Tibial nerve (tissue), 4 donors: ENCODE measurements around the gene DDA1. TPM values are rescaled to one million over a fixed set of nuclear protein-coding genes. Genes with fewer than 3 reads are reported as not detected.

Experiments
- DNase-seq, 2 donors: peaks; one replicate each; pipeline ENCODE4 v3.0.0-alpha.2; 2019; ENCODE audit warnings: low spot score in 2 of 2
- H3K27ac ChIP-seq, 4 donors: fragments of 200-600 bp; sonication (generic) in 3 of 4; one replicate each; pipeline ENCODE4 v1.5.1; 2017 to 2019; ENCODE audit warnings: mild to moderate bottlenecking in 1 of 4
- H3K27me3 ChIP-seq, 2 donors: fragments of 200-600 bp; sonication (generic) in 1 of 2; one replicate each; pipeline versions ENCODE4 v1.5.1 to v1.6.0; 2017 to 2019
- H3K36me3 ChIP-seq, 3 donors: fragments of 200-600 bp; sonication (generic); one replicate each; pipeline ENCODE4 v1.5.1; 2018 to 2019
- H3K4me1 ChIP-seq, 4 donors: fragments of 200-600 bp; sonication (generic) in 3 of 4; one replicate each; pipeline ENCODE4 v1.5.1; 2017 to 2019
- H3K4me3 ChIP-seq, 4 donors: fragments of 200-600 bp; sonication (generic) in 3 of 4; one replicate each; pipeline ENCODE4 v1.5.1; 2017 to 2019; ENCODE audit warnings: mild to moderate bottlenecking in 1 of 4, moderate library complexity in 1 of 4
- H3K9me3 ChIP-seq, 4 donors: fragments of 200-600 bp; sonication (generic) in 3 of 4; one replicate each; pipeline ENCODE4 v1.5.1; 2017 to 2019
- CTCF ChIP-seq, 5 experiments: fragments of 200-600 bp in 3 of 5; fragments of 450-650 bp in 2 of 5; sonication (generic) in 3 of 5; IDR thresholded peaks; one replicate each; pipeline ENCODE4 v1.5.1; 2016 to 2019; ENCODE audit warnings: antibody characterized with exemption in 5 of 5, mild to moderate bottlenecking in 3 of 5, moderate library complexity in 2 of 5
- EP300 ChIP-seq, 2 donors: sonication (generic); formaldehyde crosslinking; IDR thresholded peaks; one replicate each; pipeline ENCODE4 v1.6.1; 2017; ENCODE audit warnings: antibody characterized with exemption in 2 of 2, mild to moderate bottlenecking in 1 of 2
- POLR2A ChIP-seq, 2 donors: fragments of 450-650 bp; IDR thresholded peaks; one replicate each; pipeline ENCODE4 v1.6.1; 2017; ENCODE audit warnings: antibody characterized with exemption in 2 of 2, mild to moderate bottlenecking in 2 of 2, moderate library complexity in 2 of 2
- WGBS, 2 donors: methylation state at CpG; one replicate each; pipeline ENCODE4 v1.1.5; 2018; 5-methylcytosine and 5-hydroxymethylcytosine counted together
- total RNA-seq, 4 donors: library from RNA; depleted of rRNA; stranded (reverse); fragments of >200 nt; gene quantifications; one replicate each; pipeline ENCODE4 v1.1.0, GENCODE V29; 2016

Gene DDA1
- 10 to 100 TPM in 1 of 4 donors, 1 to 10 TPM in 3; 5.7 to 14.7 (median 7.8) TPM for total RNA-seq

- Histone ChIP-seq H3K27ac (peak within 1 kb of the TSS; percentile 43 to 92 (median 89)), H3K36me3 (peaks cover 0 to 25% (median 0%) of the 10 kb centered on the region in 3 donors), H3K27me3 (no peaks in the 10 kb centered on the region), H3K9me3 (no peaks in the 10 kb centered on the region), H3K4me3 (peak within 1 kb of the TSS; percentile 67 to 91 (median 79)), H3K4me1 (peaks cover 0 to 63% (median 30%) of the 10 kb centered on the region in 4 donors)
- DNase-seq = peak; percentile 99 to 100
- 0 to 2% methylated on average over 31 to 32 of the region's 46 CpGs for WGBS, 2 donors
- TF ChIP-seq CTCF (IDR thresholded peaks at IDR 0.05) = peak in 1 of 5 experiments; percentile 38
- peak; percentile 27 to 62 for TF ChIP-seq POLR2A (IDR thresholded peaks at IDR 0.05)
- peak; percentile 69 to 87 for TF ChIP-seq EP300 (IDR thresholded peaks at IDR 0.05)
Measured at GRCh38 chr19:17309198-17309964, at the start of gene DDA1. DDA1 (plus strand) TSS chr19:17309563; CDS start chr19:17309655, 92 bp downstream.

- H3K4me1 ChIP-seq = peaks cover 0 to 2% (median 0%) of the 10 kb centered on the region in 4 donors
- no peak for TF ChIP-seq EP300 (IDR thresholded peaks at IDR 0.05)
- no peaks in the 10 kb centered on the region for H3K27me3 ChIP-seq
- H3K27ac ChIP-seq = no peak overlapping the region
- peaks cover 0 to 16% (median 0%) of the 10 kb centered on the region in 4 donors for H3K9me3 ChIP-seq
- 67% methylated on average over 1 of the region's 1 CpG; no CpG with 5 or more reads in 1 of the 2 donors for WGBS, 2 donors
- no peak for DNase-seq
- no peak overlapping the region for H3K4me3 ChIP-seq
- no peaks in the 10 kb centered on the region for H3K36me3 ChIP-seq
Measured at GRCh38 chr19:17259934-17260333, 49.4 kb upstream of the DDA1 start.

DNA sequence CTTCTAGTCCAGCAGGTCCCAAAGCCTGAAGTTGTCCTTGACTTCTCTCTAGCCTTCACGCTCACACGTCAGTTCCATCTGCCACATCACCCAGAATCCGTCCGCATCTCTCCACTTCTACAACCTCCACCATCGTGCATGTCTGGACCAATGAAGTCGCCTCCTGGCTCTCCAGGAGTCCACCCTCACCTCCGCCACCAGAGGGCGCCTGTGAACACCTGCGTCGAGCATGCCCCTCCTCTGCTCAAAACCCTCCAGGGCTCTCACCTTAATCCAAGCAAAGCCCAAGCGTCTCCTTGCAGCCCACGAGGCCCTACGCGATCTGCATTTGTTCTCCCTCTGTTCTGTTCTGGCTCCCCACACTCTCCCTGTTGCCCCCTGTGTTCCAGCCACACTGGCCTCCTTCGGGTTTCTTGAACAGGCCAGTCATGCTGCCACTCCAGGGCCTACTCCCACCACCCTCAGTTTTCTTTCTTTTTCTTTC, 48.5 kb upstream of the DDA1 start:
- H3K4me3 ChIP-seq = no peak overlapping the region
- peaks cover 0 to 16% (median 0%) of the 10 kb centered on the region in 4 donors for H3K9me3 ChIP-seq
- TF ChIP-seq EP300 (IDR thresholded peaks at IDR 0.05) (no peak), CTCF (IDR thresholded peaks at IDR 0.05) (peak; percentile 77 to 87 (median 80))
- no peaks in the 10 kb centered on the region for H3K36me3 ChIP-seq
- WGBS, 2 donors = 25% methylated on average over 15 of the region's 15 CpGs
- peaks cover 0 to 2% (median 0%) of the 10 kb centered on the region in 4 donors for H3K4me1 ChIP-seq
- no peaks in the 10 kb centered on the region for H3K27me3 ChIP-seq
- H3K27ac ChIP-seq = no peak overlapping the region
- peak; percentile 43 to 64 for DNase-seq

GRCh38 chr19:17262557-17262956, 46.8 kb upstream of the DDA1 start:
- TF ChIP-seq POLR2A (IDR thresholded peaks at IDR 0.05) = no peak
- no peak for TF ChIP-seq CTCF (IDR thresholded peaks at IDR 0.05)
- TF ChIP-seq EP300 (IDR thresholded peaks at IDR 0.05) = no peak
- WGBS, 2 donors = 60 to 68% methylated on average over 14 to 16 of the region's 16 CpGs
- H3K27ac ChIP-seq = no peak overlapping the region
- peak overlapping the region in 1 of 4 donors; percentile 4 for H3K4me3 ChIP-seq
- no peaks in the 10 kb centered on the region for H3K27me3 ChIP-seq
- peaks cover 0 to 7% (median 0%) of the 10 kb centered on the region in 4 donors for H3K4me1 ChIP-seq
- H3K36me3 ChIP-seq = no peaks in the 10 kb centered on the region
- no peak for DNase-seq
- peaks cover 0 to 16% (median 0%) of the 10 kb centered on the region in 4 donors for H3K9me3 ChIP-seq

DNA sequence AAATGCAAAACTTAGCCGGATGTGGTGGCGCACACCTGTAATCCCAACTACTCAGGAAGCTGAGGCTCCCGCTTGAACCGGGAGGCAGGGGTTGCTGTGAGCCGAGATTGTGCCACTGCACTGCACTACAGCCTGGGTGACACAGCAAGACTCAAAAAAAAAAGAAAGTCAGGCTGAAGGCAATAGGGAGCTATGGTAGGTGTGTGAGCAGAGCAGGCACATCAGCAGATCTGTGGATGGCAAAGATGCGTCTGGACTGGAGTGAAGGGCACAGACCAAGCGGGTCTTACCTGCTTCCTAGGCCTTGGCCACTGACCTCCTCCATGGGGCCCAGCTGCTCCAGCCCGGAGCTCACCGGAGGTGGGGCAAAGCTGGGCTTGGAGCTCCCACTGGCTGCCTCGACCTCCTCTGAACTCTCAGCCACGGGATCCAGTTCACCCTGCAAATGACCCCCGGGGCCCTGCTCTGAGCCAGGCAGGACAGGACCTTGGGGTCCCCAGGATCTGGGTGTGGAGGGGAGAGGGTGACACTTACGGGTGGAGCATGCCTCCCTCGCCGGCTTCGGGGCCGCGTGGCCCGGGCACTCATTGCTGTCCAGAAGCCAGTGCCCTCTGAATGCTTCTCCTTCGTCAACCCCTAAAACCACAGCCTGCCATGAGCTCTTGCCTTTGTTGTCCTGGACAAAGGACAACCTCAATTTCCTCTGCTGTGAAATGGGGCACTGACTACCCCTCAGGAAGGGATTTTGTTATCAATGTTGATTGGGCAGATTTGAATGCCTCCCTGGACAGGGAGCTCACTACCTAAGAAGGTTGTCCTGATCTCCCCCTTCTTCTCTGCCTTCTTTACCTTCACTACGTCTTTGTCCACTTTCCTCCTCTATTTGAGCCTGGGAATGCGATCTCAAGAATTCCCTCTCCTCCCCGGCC, 45.4 kb upstream of the DDA1 start:
- 77 to 80% methylated on average over 14 to 23 of the region's 23 CpGs for WGBS, 2 donors
- peak overlapping the region in 1 of 4 donors; percentile 35 for H3K4me3 ChIP-seq

More for the DNA sequence above, 45.4 kb upstream of the DDA1 start:
- DNase-seq = no peak
- Histone ChIP-seq H3K27me3 (no peaks in the 10 kb centered on the region), H3K27ac (peak overlapping the region in 1 of 4 donors; percentile 67), H3K4me1 (peaks cover 0 to 21% (median 6%) of the 10 kb centered on the region in 4 donors), H3K36me3 (peaks cover 0 to 4% (median 0%) of the 10 kb centered on the region in 3 donors), H3K9me3 (peaks cover 0 to 12% (median 0%) of the 10 kb centered on the region in 4 donors)
- TF ChIP-seq POLR2A (IDR thresholded peaks at IDR 0.05) = no peak
- no peak for TF ChIP-seq CTCF (IDR thresholded peaks at IDR 0.05)
- TF ChIP-seq EP300 (IDR thresholded peaks at IDR 0.05) = no peak
